BLaER1 (cell line): ENCODE results near the gene CDK5RAP2.
A peak's percentile ranks its signal among the peaks of the same experiment; 100 is the strongest.

Experiments used
- H3K27ac ChIP-seq: shearing (Covaris generic); formaldehyde crosslinking; 2 replicates; pipeline ENCODE4 v1.8.1; 2022
- H3K27me3 ChIP-seq: shearing (Covaris generic); formaldehyde crosslinking; 2 replicates; pipeline ENCODE4 v1.8.1; 2022
- H3K36me3 ChIP-seq: shearing (Covaris generic); formaldehyde crosslinking; 2 replicates; pipeline ENCODE4 v1.8.1; 2022
- H3K4me1 ChIP-seq: shearing (Covaris generic); formaldehyde crosslinking; 2 replicates; pipeline ENCODE4 v1.8.1; 2022
- H3K4me2 ChIP-seq: shearing (Covaris generic); formaldehyde crosslinking; 2 replicates; pipeline ENCODE4 v1.8.1; 2022
- H3K4me3 ChIP-seq: shearing (Covaris generic); formaldehyde crosslinking; 2 replicates; pipeline ENCODE4 v1.8.1; 2022
- H3K9ac ChIP-seq: shearing (Covaris generic); formaldehyde crosslinking; 2 replicates; pipeline ENCODE4 v1.8.1; 2022
- H3K9me3 ChIP-seq: shearing (Covaris generic); formaldehyde crosslinking; 2 replicates; pipeline ENCODE4 v1.8.1; 2022
- H4K20me1 ChIP-seq: shearing (Covaris generic); formaldehyde crosslinking; 2 replicates; pipeline ENCODE4 v1.8.1; 2022
- Cebpa-rat ChIP-seq: shearing (Covaris generic); IDR thresholded peaks from 2 replicates; pipeline ENCODE4 v1.8.1; 2022

The CDK5RAP2 gene

DNA sequence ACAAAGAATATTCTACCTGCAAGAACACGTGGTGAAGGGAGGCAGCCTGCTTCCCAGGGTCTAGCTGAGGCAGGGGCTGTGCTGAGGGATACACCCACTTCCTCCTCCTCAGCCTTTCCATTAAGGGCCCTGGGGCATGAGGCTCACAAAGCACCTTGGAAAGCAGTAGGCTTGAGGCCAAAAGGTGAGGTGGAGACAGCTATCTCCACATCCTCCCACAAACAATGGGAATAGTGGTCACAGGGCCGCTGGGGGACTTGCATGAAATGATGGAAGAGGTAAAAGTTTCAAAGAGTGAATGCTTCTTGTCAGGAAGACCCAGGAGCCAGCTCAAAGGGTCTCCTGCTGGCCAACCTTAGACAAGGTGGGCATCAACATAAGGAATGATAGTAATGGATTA is 207.9 kb downstream of the CDK5RAP2 start:
- peaks cover 7% of the 10 kb centered on the region for H3K9me3 ChIP-seq
- no peak overlapping the region for H3K4me3 ChIP-seq
- H3K4me1 ChIP-seq = peaks cover 4% of the 10 kb centered on the region; the same call in 1 of the 2 replicates
- no peaks in the 10 kb centered on the region for H4K20me1 ChIP-seq
- H3K27ac ChIP-seq = no peak overlapping the region
- H3K27me3 ChIP-seq = no peaks in the 10 kb centered on the region
- no peak for TF ChIP-seq Cebpa-rat
- H3K9ac ChIP-seq = no peak overlapping the region
- H3K36me3 ChIP-seq = no peaks in the 10 kb centered on the region
- no peak overlapping the region for H3K4me2 ChIP-seq

DNA sequence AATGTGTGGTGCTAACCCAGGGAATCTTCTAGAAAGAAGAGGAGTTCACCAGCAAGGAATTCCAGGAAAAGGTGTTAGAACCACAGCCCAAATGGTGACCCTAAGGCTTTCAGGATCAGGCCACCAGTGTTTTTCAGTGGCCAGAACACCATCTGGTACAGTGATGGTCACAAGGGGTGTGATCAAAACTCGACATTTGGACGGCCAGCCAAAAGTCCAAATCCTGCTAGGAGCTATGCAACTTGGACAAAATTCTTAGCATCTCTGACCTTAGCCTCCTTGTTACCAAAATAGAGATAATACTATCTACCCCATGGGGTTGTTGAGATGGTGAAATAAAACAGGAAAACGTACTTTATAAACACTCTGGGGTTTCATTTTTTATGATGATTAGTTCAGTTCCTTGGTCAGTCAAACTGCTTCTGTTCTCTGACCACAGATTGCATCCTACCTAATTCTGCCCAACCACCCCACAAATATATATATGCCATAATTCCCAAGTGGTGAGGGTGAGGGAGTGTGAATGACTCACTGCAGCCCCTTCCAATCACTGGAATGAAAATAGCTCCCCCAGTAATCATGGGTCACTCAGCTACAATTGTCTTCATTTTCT is 210.3 kb downstream of the CDK5RAP2 start:
- Histone ChIP-seq H3K4me3 (no peak overlapping the region), H3K27me3 (no peaks in the 10 kb centered on the region), H3K4me2 (no peak overlapping the region), H3K9ac (no peak overlapping the region), H3K9me3 (peaks cover 7% of the 10 kb centered on the region), H3K27ac (no peak overlapping the region), H3K4me1 (peaks cover 4% of the 10 kb centered on the region; the same call in 1 of the 2 replicates), H4K20me1 (no peaks in the 10 kb centered on the region), H3K36me3 (no peaks in the 10 kb centered on the region)
- no peak for TF ChIP-seq Cebpa-rat

DNA sequence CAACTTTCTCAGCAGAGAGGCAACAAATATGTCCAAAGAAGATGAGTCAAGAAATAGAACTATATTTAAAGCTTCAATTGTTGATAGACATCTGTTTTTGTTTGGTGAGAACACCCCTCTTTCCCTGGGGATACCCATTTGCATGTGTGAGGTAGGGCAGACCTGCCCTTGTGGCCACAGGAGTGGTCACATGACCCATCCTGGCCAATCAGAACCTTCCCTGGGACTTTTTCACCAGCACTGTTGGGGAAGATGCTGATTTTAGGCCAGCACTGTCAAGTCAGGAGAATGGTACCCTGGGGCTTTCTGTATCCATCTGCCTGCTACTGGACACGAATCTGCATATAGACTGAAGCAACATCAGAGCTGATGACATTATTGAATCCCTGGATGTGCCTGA is 211.2 kb downstream of the CDK5RAP2 start:
- peaks cover 4% of the 10 kb centered on the region; the same call in 1 of the 2 replicates for H3K4me1 ChIP-seq
- no peaks in the 10 kb centered on the region for H4K20me1 ChIP-seq
- H3K27ac ChIP-seq = no peak overlapping the region
- H3K9me3 ChIP-seq = peaks cover 7% of the 10 kb centered on the region
- no peak overlapping the region for H3K4me3 ChIP-seq
- H3K27me3 ChIP-seq = no peaks in the 10 kb centered on the region
- no peak overlapping the region for H3K9ac ChIP-seq
- no peaks in the 10 kb centered on the region for H3K36me3 ChIP-seq
- TF ChIP-seq Cebpa-rat = no peak
- H3K4me2 ChIP-seq = 0 out of 2 replicates have a peak overlapping the region, but pooled peaks have one; percentile 15

DNA sequence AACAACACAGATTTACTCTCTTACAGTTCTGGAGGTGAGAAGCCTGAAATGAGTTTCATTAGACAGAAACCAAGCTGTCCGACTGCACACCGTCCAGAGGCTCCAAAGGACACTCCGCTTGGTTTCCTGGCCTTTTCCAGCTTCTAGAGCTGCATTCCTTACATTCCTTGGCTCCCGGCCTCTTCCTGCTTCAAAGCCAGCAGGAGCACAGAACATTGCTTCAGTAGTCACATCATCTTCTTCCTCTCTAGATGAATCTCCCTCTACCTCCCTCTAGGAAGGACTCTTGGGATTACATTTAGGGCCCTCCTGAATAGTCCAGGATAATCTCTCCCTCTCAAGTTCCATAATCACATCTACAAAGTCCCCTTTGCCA is 213.3 kb downstream of the CDK5RAP2 start:
- peaks cover 7% of the 10 kb centered on the region for H3K9me3 ChIP-seq
- H4K20me1 ChIP-seq = no peaks in the 10 kb centered on the region
- H3K9ac ChIP-seq = no peak overlapping the region
- H3K27ac ChIP-seq = no peak overlapping the region
- no peak for TF ChIP-seq Cebpa-rat
- H3K36me3 ChIP-seq = no peaks in the 10 kb centered on the region
- H3K4me1 ChIP-seq = peaks cover 4% of the 10 kb centered on the region; the same call in 1 of the 2 replicates
- no peaks in the 10 kb centered on the region for H3K27me3 ChIP-seq
- no peak overlapping the region for H3K4me3 ChIP-seq
- no peak overlapping the region for H3K4me2 ChIP-seq

DNA sequence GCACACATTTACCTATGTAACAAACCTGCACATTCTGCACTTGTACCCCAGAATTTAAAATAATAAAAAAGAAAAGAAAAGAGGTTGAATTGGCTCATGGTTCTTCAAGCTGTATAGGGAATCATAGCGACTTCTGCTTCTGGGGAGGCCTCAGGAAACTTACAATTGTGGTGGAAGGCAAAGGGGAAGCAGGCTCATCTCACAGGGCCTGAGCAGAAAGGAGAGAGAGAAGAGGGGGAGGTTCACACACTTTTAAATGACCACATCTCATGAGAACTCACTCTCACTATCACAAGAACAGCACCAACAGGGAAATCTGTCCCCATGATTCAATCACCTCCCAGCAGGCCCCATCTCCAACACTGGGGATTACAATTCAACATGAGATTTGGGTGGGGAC is 214.6 kb downstream of the CDK5RAP2 start:
- Histone ChIP-seq H3K9ac (no peak overlapping the region), H3K4me2 (no peak overlapping the region), H3K9me3 (peaks cover 7% of the 10 kb centered on the region), H3K36me3 (no peaks in the 10 kb centered on the region), H3K4me1 (peaks cover 10% of the 10 kb centered on the region; the same call in 1 of the 2 replicates), H4K20me1 (no peaks in the 10 kb centered on the region), H3K4me3 (no peak overlapping the region), H3K27me3 (no peaks in the 10 kb centered on the region), H3K27ac (no peak overlapping the region)
- TF ChIP-seq Cebpa-rat = no peak

DNA sequence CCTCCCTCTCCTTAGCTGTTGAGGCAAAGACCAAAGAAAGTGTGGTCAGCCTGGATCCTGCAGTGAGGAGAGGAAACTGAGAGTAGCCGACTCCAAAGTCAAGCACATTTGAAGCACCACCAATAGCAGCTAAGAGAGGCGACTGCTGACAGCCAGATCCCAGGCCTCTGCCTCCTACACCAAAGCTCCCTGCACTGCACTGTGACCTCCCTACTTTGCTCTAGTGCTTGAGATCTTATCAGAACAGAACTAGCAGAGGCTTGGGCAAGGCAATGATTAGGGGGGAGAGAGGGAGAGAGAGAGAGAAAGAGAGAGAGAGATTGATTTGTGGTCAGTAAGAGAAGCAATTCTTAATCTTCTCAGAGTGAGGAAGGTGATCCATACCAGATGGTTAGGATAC is 216.3 kb downstream of the CDK5RAP2 start:
- no peak overlapping the region for H3K27ac ChIP-seq
- no peak overlapping the region for H3K4me2 ChIP-seq
- no peak overlapping the region for H3K4me3 ChIP-seq
- no peak for TF ChIP-seq Cebpa-rat
- no peaks in the 10 kb centered on the region for H3K27me3 ChIP-seq
- H3K9me3 ChIP-seq = peaks cover under 1% of the 10 kb centered on the region
- no peak overlapping the region for H3K9ac ChIP-seq
- H4K20me1 ChIP-seq = no peaks in the 10 kb centered on the region
- H3K4me1 ChIP-seq = peaks cover 7% of the 10 kb centered on the region; the same call in 1 of the 2 replicates
- H3K36me3 ChIP-seq = no peaks in the 10 kb centered on the region

DNA sequence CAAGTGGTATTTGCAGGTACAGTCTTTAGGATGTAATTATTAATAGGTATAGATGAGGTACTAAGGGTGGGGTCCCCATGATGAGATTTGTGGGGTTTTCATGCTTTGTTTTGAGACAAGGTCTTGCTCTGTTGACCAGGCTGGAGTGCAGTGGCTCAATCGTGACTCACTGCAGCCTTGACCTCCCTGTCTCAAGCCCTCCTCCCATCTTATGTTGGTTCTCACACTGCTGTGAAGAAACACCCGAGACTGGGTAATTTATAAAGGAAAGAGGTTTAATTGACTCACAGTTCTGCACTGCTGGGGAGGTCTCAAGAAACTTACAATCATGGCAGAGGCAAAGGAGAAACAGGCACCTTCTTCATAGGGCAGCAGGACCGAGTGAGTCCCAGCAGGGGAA is 217.5 kb downstream of the CDK5RAP2 start:
- Histone ChIP-seq H3K4me1 (peaks cover 6% of the 10 kb centered on the region; the same call in 1 of the 2 replicates), H3K36me3 (no peaks in the 10 kb centered on the region), H3K27ac (no peak overlapping the region), H3K4me3 (no peak overlapping the region), H3K9ac (no peak overlapping the region), H4K20me1 (no peaks in the 10 kb centered on the region), H3K4me2 (no peak overlapping the region), H3K27me3 (no peaks in the 10 kb centered on the region), H3K9me3 (no peaks in the 10 kb centered on the region)
- no peak for TF ChIP-seq Cebpa-rat

DNA sequence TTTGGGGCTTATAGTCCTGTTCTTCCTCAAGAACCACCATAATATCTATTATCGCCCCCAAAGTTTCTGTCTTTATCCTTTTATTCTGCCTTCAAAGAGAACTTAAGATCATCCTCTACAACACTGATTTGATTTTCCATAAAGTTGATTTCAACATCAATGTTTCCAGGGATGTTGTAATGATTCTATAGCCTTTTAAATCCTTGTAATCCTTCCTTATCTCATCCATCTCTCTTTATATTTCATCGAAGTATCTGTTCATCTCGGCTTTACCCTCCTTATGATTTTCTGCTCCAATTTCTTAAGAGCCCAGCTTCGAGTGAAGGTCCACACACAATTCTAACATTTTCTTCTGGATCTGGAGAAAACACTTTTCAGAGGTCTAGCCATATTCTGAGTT is 218.4 kb downstream of the CDK5RAP2 start:
- H3K27me3 ChIP-seq = no peaks in the 10 kb centered on the region
- peaks cover 6% of the 10 kb centered on the region; the same call in 1 of the 2 replicates for H3K4me1 ChIP-seq
- H3K36me3 ChIP-seq = no peaks in the 10 kb centered on the region
- no peak overlapping the region for H3K4me3 ChIP-seq
- no peaks in the 10 kb centered on the region for H3K9me3 ChIP-seq
- H3K9ac ChIP-seq = no peak overlapping the region
- TF ChIP-seq Cebpa-rat = no peak
- H4K20me1 ChIP-seq = no peaks in the 10 kb centered on the region
- H3K27ac ChIP-seq = no peak overlapping the region
- 0 out of 2 replicates have a peak overlapping the region, but pooled peaks have one; percentile 22 for H3K4me2 ChIP-seq

DNA sequence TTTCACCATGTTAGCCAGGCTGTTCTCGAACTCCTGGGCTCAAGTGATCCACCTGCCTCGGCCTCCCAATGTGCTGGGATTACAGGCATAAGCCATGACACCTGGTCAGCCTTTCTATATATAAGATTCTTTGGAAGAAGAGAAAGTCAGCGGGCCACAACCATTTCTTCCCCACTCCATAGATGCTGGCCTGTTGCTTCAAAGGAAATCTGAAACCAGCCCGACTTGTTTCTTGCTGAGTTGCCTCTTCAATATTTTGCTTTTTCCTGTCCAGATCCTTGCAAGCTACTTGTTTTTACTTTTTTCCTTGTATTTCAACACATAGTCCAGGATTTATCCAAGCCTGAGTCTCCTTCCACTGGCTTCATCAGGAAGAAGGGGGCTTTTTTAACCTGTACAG is 219.5 kb downstream of the CDK5RAP2 start:
- H3K9ac ChIP-seq = no peak overlapping the region
- peaks cover 6% of the 10 kb centered on the region; the same call in 1 of the 2 replicates for H3K4me1 ChIP-seq
- no peak for TF ChIP-seq Cebpa-rat
- no peaks in the 10 kb centered on the region for H3K9me3 ChIP-seq
- no peaks in the 10 kb centered on the region for H3K36me3 ChIP-seq
- H3K27me3 ChIP-seq = no peaks in the 10 kb centered on the region
- H3K27ac ChIP-seq = no peak overlapping the region
- H3K4me2 ChIP-seq = no peak overlapping the region
- no peaks in the 10 kb centered on the region for H4K20me1 ChIP-seq
- no peak overlapping the region for H3K4me3 ChIP-seq

DNA sequence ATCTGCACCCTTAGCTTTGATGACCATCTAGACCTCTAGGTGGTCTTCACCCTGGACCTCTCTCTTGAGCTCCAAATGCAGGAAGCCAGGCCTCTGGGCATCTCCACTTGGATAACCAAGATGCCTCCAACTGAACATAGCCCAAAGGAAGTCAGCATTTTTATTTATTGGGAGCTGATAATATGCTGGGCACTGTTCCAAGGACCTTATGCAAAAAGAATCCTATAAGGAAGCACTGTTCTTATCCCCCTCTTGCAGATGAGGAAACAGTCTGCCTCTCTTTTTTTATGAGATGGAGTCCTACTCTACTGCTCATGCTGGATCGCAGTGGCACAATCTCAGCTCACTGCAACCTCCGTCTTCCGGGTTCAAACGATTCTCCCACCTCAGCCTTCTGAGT is 219.9 kb downstream of the CDK5RAP2 start:
- H3K27me3 ChIP-seq = no peaks in the 10 kb centered on the region
- peaks cover 6% of the 10 kb centered on the region; the same call in 1 of the 2 replicates for H3K4me1 ChIP-seq
- no peak overlapping the region for H3K27ac ChIP-seq
- no peak overlapping the region for H3K4me2 ChIP-seq
- H4K20me1 ChIP-seq = no peaks in the 10 kb centered on the region
- H3K9ac ChIP-seq = no peak overlapping the region
- TF ChIP-seq Cebpa-rat = no peak
- H3K4me3 ChIP-seq = no peak overlapping the region
- no peaks in the 10 kb centered on the region for H3K9me3 ChIP-seq
- H3K36me3 ChIP-seq = no peaks in the 10 kb centered on the region
